8988T (cell line): Measurements from ENCODE around the gene INTS1.
A peak's percentile ranks its signal among the peaks of the same experiment; 100 is the strongest.
"Not testable (repeated sequence)": the region's sequence is repeated elsewhere in the genome, so short reads cannot be mapped to it uniquely, and the experiment has no call there.

Experiments used
- DNase-seq: peaks from one replicate; pipeline ENCODE4 v3.0.0; 2011

Gene INTS1

GRCh38 chr7:1531263-1531978 is 27.2 kb upstream of the INTS1 start:
- DNase-seq: no peak

GRCh38 chr7:1530946-1531262 is 26.7 kb upstream of the INTS1 start:
- no peak for DNase-seq

GRCh38 chr7:1529383-1530116 is 25.4 kb upstream of the INTS1 start:
- DNase-seq: no peak

GRCh38 chr7:1526271-1526754 is 22.1 kb upstream of the INTS1 start:
- no peak for DNase-seq

- DNase-seq: no peak
Observed at GRCh38 chr7:1525409-1525808, 21.2 kb upstream of the INTS1 start.

GRCh38 chr7:1523844-1524243 is 19.7 kb upstream of the INTS1 start:
- DNase-seq: no peak

- DNase-seq: no peak
Observed at GRCh38 chr7:1523208-1523607, 19.0 kb upstream of the INTS1 start.

GRCh38 chr7:1521456-1521855 is 17.3 kb upstream of the INTS1 start:
- no peak for DNase-seq

GRCh38 chr7:1520539-1521234 is 16.5 kb upstream of the INTS1 start:
- DNase-seq: no peak

GRCh38 chr7:1519322-1519922 is 15.2 kb upstream of the INTS1 start:
- not testable (repeated sequence) for DNase-seq

- no peak for DNase-seq
Observed at GRCh38 chr7:1516586-1517251, 12.5 kb upstream of the INTS1 start.

- DNase-seq: not testable (repeated sequence)
Observed at GRCh38 chr7:1515509-1515967, 11.3 kb upstream of the INTS1 start.

- DNase-seq: no peak
Observed at GRCh38 chr7:1514995-1515401, 10.8 kb upstream of the INTS1 start.

GRCh38 chr7:1514407-1514806 is 10.2 kb upstream of the INTS1 start:
- no peak for DNase-seq

- no peak for DNase-seq
Observed at GRCh38 chr7:1513657-1514095, 9.5 kb upstream of the INTS1 start.

GRCh38 chr7:1512781-1513656 is 8.8 kb upstream of the INTS1 start:
- peak; percentile 80 for DNase-seq

- no peak for DNase-seq
Observed at GRCh38 chr7:1511444-1512422, 7.5 kb upstream of the INTS1 start.

GRCh38 chr7:1510780-1511154 is 6.6 kb upstream of the INTS1 start:
- no peak for DNase-seq

- DNase-seq: no peak
Observed at GRCh38 chr7:1509226-1509625, 5.0 kb upstream of the INTS1 start.

GRCh38 chr7:1508277-1508758 is 4.1 kb upstream of the INTS1 start:
- DNase-seq: no peak
